K562 (cell line): Measurements from ENCODE around the gene NEUROD4. TPM values are rescaled to one million over a fixed set of nuclear protein-coding genes. Genes with fewer than 3 reads are reported as not detected.

Experiments used
- DEAF1 ChIP-seq: fragments of 450-650 bp; formaldehyde crosslinking; IDR thresholded peaks from 2 replicates; pipeline ENCODE4 v1.4.0; 2020; ENCODE audit warnings: mild to moderate bottlenecking, moderate library complexity
- EHMT2 ChIP-seq: fragments of 450-650 bp; IDR thresholded peaks from 2 replicates; pipeline ENCODE4 v1.6.1; 2018; ENCODE audit warnings: antibody characterized with exemption
- ESRRA ChIP-seq: fragments of 450-650 bp; IDR thresholded peaks from 2 replicates; pipeline ENCODE4 v1.6.1; 2014; ENCODE audit warnings: low read depth, mild to moderate bottlenecking, moderate library complexity, borderline replicate concordance
- HDAC6 ChIP-seq: IDR thresholded peaks from 2 replicates; pipeline ENCODE4 v1.6.1; 2012; ENCODE audit warnings: low read depth, mild to moderate bottlenecking, control low read depth, inconsistent platforms, low read length, moderate library complexity
- NCOA2 ChIP-seq, 2 experiments: fragments of 450-650 bp; IDR thresholded peaks; 2 replicates each; pipeline ENCODE4 v1.6.1; 2018; ENCODE audit warnings: mild to moderate bottlenecking in 2 of 2, moderate library complexity in 1 of 2; ENCODE audit not compliant: partially characterized antibody in 2 of 2
- PBX2 ChIP-seq, 2 experiments: IDR thresholded peaks in 1 of 2; conservative IDR thresholded peaks in 1 of 2; 2 replicates each; pipeline ENCODE4 v1.6.1; 2016; ENCODE audit warnings: low read depth in 2 of 2, mild to moderate bottlenecking in 1 of 2, missing compliant biosample characterization in 1 of 2, missing genetic modification characterization in 1 of 2, moderate library complexity in 1 of 2
- RAD21 ChIP-seq, 2 experiments: fragments of 250-450 bp in 1 of 2; fragments of 450-650 bp in 1 of 2; sonication (Bioruptor Pico) in 1 of 2; formaldehyde crosslinking in 1 of 2; IDR thresholded peaks in 1 of 2; conservative IDR thresholded peaks in 1 of 2; 2 replicates each; pipeline versions ENCODE4 v1.4.0 to v1.8.0; 2020 to 2022; ENCODE audit warnings: mild to moderate bottlenecking in 2 of 2, moderate library complexity in 1 of 2
- REST ChIP-seq, 2 experiments: fragments of 450-650 bp; formaldehyde crosslinking in 1 of 2; IDR thresholded peaks; 2 replicates each; pipeline versions ENCODE4 v1.4.0 to v1.6.1; 2014 to 2020; ENCODE audit warnings: mild to moderate bottlenecking in 2 of 2, borderline replicate concordance in 1 of 2, low read depth in 1 of 2
- ZNF282 ChIP-seq: sonication (generic); formaldehyde crosslinking; IDR thresholded peaks from 2 replicates; pipeline ENCODE4 v1.8.1; 2023; ENCODE audit warnings: missing genetic modification reagents
- ZNF518B ChIP-seq: fragments of 250-450 bp; sonication (Bioruptor Pico); IDR thresholded peaks from 2 replicates; pipeline ENCODE4 v1.5.0; 2021; ENCODE audit warnings: mild to moderate bottlenecking, moderate library complexity
- polyA plus RNA-seq, 8 experiments: library from polyadenylated mRNA; depleted of rRNA in 4 of 8; stranded (reverse) in 5 of 8; unstranded in 3 of 8; fragments of >200 nt; fragmentation: Nextera tagmentation in 2 of 8; fragmentation: Illumina TruSeq in 1 of 8; extraction: Ambion mirVana in 2 of 8; extraction: Trizol in 1 of 8; gene quantifications; 2 replicates each; pipeline versions ENCODE4 v1.2.1 to v1.2.3, GENCODE V29; 2011 to 2014; ENCODE audit warnings: inconsistent platforms in 1 of 8, missing spikeins in 1 of 8
- total RNA-seq, 7 experiments: library from RNA; depleted of rRNA in 6 of 7; stranded (reverse); fragments of >200 nt in 6 of 7; fragmentation: Illumina TruSeq in 2 of 7; extraction: Trizol in 2 of 7; gene quantifications; 2 replicates each; pipeline versions ENCODE4 v1.2.1 to v1.2.3, GENCODE V29; 2011 to 2021; ENCODE audit warnings: low replicate concordance in 1 of 7

The NEUROD4 gene
- total and polyA plus RNA-seq, 9 of the 15 experiments (the other 6 are each of a cell fraction or from before 2014, with no cell fraction given), result not detected

GRCh38 chr12:55072083-55072482 is 52.3 kb downstream of the NEUROD4 start (continued):
- TF ChIP-seq RAD21 (CRISPR knock-in tag; conservative IDR thresholded peaks at IDR 0.05 in 1 of 2, IDR thresholded peaks at IDR 0.05 in 1 of 2), result peak; percentile 64 to 71
- peak; percentile 51; the same call in 1 of the 2 replicates for TF ChIP-seq REST (IDR thresholded peaks at IDR 0.05; ENCODE audit: borderline replicate concordance)
- TF ChIP-seq REST (CRISPR knock-in tag; IDR thresholded peaks at IDR 0.05; ENCODE audit: low read depth), result no peak
- TF ChIP-seq ZNF518B (CRISPR knock-in tag), result no peak
- no peak for TF ChIP-seq EHMT2
- TF ChIP-seq NCOA2 (IDR thresholded peaks at IDR 0.05; ENCODE audit: partially characterized antibody in 2 of 2), result no peak
- peak; percentile 51; the same call in 1 of the 2 replicates for TF ChIP-seq DEAF1 (CRISPR knock-in tag)
- no peak for TF ChIP-seq ZNF282
- no peak for TF ChIP-seq HDAC6
- TF ChIP-seq ESRRA, result no peak
- TF ChIP-seq PBX2 (CRISPR knock-in tag; IDR thresholded peaks at IDR 0.05; ENCODE audit: low read depth), result no peak
- TF ChIP-seq PBX2 (tag; conservative IDR thresholded peaks at IDR 0.05; ENCODE audit: low read depth), result no peak
